PC-3 (cell line): ENCODE data around the gene AMPD2. TPM values are rescaled to one million over a fixed set of nuclear protein-coding genes. Genes with fewer than 3 reads are reported as not detected.

Source experiments
- ATAC-seq: fragments of 200-7000 bp; cut with Tn5 transposase; 2 replicates; pipeline ENCODE4 v1.9.1; 2020; ENCODE audit warnings: mild to moderate bottlenecking, moderate library complexity
- BruUV-seq: library from RNA; stranded (reverse); fragments of 400-500 nt; replicated peaks from 2 replicates; lab custom pipeline; 2021; lab: Mats Ljungman, UMichigan
- CTCF ChIA-PET: fragments of 300-600 bp; sonication (Branson Sonifier 250); formaldehyde crosslinking; loops from one replicate; lab custom pipeline; 2022; ENCODE audit warnings: antibody characterized with exemption; lab: Charles Lee
- POLR2A ChIA-PET: fragments of 300-600 bp; sonication (Branson Sonifier 250); formaldehyde crosslinking; loops from one replicate; lab custom pipeline; 2022; ENCODE audit warnings: antibody characterized with exemption; ENCODE audit not compliant: unreplicated experiment; lab: Charles Lee
- DNase-seq: peaks from one replicate; pipeline ENCODE4 v3.0.0-alpha.2; 2015
- H2AFZ ChIP-seq: fragments of 300-600 bp; sonication (generic); 2 replicates; pipeline ENCODE4 v1.6.0; 2016; ENCODE audit warnings: antibody characterized with exemption, low read length
- H3F3A ChIP-seq: fragments of 300-600 bp; sonication (generic); one replicate; pipeline ENCODE4 v1.6.0; 2017; ENCODE audit warnings: antibody characterized with exemption, low read length, control low read depth, mild to moderate bottlenecking; ENCODE audit not compliant: unreplicated experiment
- H3K27ac ChIP-seq: fragments of 300-600 bp; sonication (generic); 2 replicates; pipeline ENCODE4 v1.5.1; 2016; ENCODE audit warnings: mild to moderate bottlenecking, low read length
- H3K27me3 ChIP-seq: fragments of 300-600 bp; sonication (generic); 2 replicates; pipeline ENCODE4 v1.6.1; 2016; ENCODE audit warnings: low read length, mixed read lengths
- H3K36me3 ChIP-seq: fragments of 300-600 bp; sonication (generic); 2 replicates; pipeline ENCODE4 v1.6.1; 2016; ENCODE audit warnings: low read depth, mixed run types, low read length, mixed read lengths
- H3K4me1 ChIP-seq: fragments of 300-600 bp; sonication (generic); 2 replicates; pipeline ENCODE4 v1.5.1; 2016; ENCODE audit warnings: low read length; ENCODE audit not compliant: insufficient read depth
- H3K4me2 ChIP-seq: fragments of 300-600 bp; sonication (generic); 2 replicates; pipeline ENCODE4 v1.6.0; 2016; ENCODE audit warnings: low read length
- H3K4me3 ChIP-seq: fragments of 300-600 bp; sonication (generic); 2 replicates; pipeline ENCODE4 v1.5.1; 2016; ENCODE audit warnings: mild to moderate bottlenecking, low read length, mixed read lengths
- H3K79me2 ChIP-seq: fragments of 300-600 bp; sonication (generic); 2 replicates; pipeline ENCODE4 v1.6.1; 2017; ENCODE audit warnings: low read length, mixed read lengths
- H3K9ac ChIP-seq: fragments of 300-600 bp; sonication (generic); 2 replicates; pipeline ENCODE4 v1.6.0; 2016; ENCODE audit warnings: mild to moderate bottlenecking, low read length
- H3K9me2 ChIP-seq: fragments of 300-600 bp; sonication (generic); replicated peaks from 2 replicates; pipeline ENCODE4 v1.6.1; 2016; ENCODE audit warnings: mixed run types, low read length, mixed read lengths
- H3K9me3 ChIP-seq: fragments of 300-600 bp; sonication (generic); 2 replicates; pipeline ENCODE4 v1.6.1; 2016; ENCODE audit warnings: low read length, mixed read lengths
- H4K20me1 ChIP-seq: fragments of 300-600 bp; sonication (generic); 2 replicates; pipeline ENCODE4 v1.6.1; 2016; ENCODE audit warnings: low read length, mixed read lengths
- EZH2 ChIP-seq: fragments of 300-600 bp; sonication (generic); IDR thresholded peaks from one replicate; pipeline ENCODE4 v1.6.1; 2017; ENCODE audit warnings: antibody characterized with exemption, mild to moderate bottlenecking, low read length; ENCODE audit not compliant: unreplicated experiment
- EZH2phosphoT487 ChIP-seq: fragments of 300-600 bp; sonication (generic); IDR thresholded peaks from 2 replicates; pipeline ENCODE4 v1.6.1; 2018; ENCODE audit warnings: mild to moderate bottlenecking, antibody characterized with exemption, low read length, borderline replicate concordance
- intact Hi-C: fragments of 100-400 bp; cut with micrococcal nuclease; formaldehyde crosslinking; loops from 2 replicates; pipeline ENCODE4 v1.9.0; 2023
- total RNA-seq: library from RNA; depleted of rRNA; stranded (reverse); fragments of >200 nt; gene quantifications from 2 replicates; pipeline ENCODE4 v1.2.3, GENCODE V29; 2014
- TF ChIP-seq, protein P1 (sequence below): fragments of 300-600 bp; sonication (generic); conservative IDR thresholded peaks from 2 replicates; pipeline ENCODE4 v1.5.1; 2017; ENCODE audit warnings: antibody characterized with exemption, low read depth, mild to moderate bottlenecking, low read length

AMPD2 gene
- total RNA-seq, 1 experiment from 2014 or later: 75.3 TPM

GRCh38 chr1:109586055-109586454 lies 33.6 kb upstream of the AMPD2 start:
- H3F3A ChIP-seq: no peaks in the 10 kb centered on the region
- H3K4me1 ChIP-seq: no peaks in the 10 kb centered on the region
- H2AFZ ChIP-seq: no peak overlapping the region
- no peaks in the 10 kb centered on the region for H3K79me2 ChIP-seq
- H3K27ac ChIP-seq: no peak overlapping the region
- H4K20me1 ChIP-seq: no peaks in the 10 kb centered on the region
- CTCF ChIA-PET: no interaction called here
- ATAC-seq: no peak
- no peaks in the 10 kb centered on the region for H3K9me3 ChIP-seq
- TF ChIP-seq EZH2 (no peak), EZH2phosphoT487 (no peak)
- TF ChIP-seq, protein P1, sequence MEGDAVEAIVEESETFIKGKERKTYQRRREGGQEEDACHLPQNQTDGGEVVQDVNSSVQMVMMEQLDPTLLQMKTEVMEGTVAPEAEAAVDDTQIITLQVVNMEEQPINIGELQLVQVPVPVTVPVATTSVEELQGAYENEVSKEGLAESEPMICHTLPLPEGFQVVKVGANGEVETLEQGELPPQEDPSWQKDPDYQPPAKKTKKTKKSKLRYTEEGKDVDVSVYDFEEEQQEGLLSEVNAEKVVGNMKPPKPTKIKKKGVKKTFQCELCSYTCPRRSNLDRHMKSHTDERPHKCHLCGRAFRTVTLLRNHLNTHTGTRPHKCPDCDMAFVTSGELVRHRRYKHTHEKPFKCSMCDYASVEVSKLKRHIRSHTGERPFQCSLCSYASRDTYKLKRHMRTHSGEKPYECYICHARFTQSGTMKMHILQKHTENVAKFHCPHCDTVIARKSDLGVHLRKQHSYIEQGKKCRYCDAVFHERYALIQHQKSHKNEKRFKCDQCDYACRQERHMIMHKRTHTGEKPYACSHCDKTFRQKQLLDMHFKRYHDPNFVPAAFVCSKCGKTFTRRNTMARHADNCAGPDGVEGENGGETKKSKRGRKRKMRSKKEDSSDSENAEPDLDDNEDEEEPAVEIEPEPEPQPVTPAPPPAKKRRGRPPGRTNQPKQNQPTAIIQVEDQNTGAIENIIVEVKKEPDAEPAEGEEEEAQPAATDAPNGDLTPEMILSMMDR: no peak
- H3K4me3 ChIP-seq: no peak overlapping the region
- H3K9me2 ChIP-seq: no peaks in the 10 kb centered on the region
- H3K9ac ChIP-seq: no peak overlapping the region
- no peaks in the 10 kb centered on the region for H3K27me3 ChIP-seq
- no peak overlapping the region for H3K4me2 ChIP-seq
- BruUV-seq: no TSS peak
- intact Hi-C loops: no loop called here
- POLR2A ChIA-PET: no interaction called here
- H3K36me3 ChIP-seq: peaks cover 46% of the 10 kb centered on the region
- DNase-seq: no peak

DNA sequence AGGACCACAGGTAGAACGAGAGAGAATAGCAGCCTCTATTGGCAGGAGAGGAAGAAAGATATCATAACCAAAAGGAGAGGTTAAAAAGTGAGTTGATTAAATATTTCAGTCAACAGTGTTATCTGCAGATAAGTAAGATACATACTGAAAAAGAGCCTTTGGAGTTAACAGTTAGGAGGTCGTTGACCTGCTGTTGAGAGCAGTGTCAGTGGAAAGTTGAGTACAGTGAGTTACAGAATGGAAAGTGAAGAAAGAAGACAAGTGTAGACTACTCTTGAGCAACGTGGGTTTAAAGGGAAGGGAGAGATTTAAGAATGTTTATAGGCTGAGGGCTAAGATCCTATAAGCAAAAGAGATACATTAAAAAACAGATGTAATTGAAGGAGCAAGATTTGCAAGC lies 30.5 kb upstream of the AMPD2 start:
- Histone ChIP-seq H3K36me3 (peaks cover 51% of the 10 kb centered on the region), H3K9me3 (no peaks in the 10 kb centered on the region), H4K20me1 (no peaks in the 10 kb centered on the region), H3K4me2 (no peak overlapping the region), H3K9me2 (no peaks in the 10 kb centered on the region), H3K79me2 (no peaks in the 10 kb centered on the region), H3K9ac (no peak overlapping the region), H3K27me3 (no peaks in the 10 kb centered on the region), H3K4me1 (no peaks in the 10 kb centered on the region), H3F3A (no peaks in the 10 kb centered on the region), H2AFZ (no peak overlapping the region), H3K4me3 (no peak overlapping the region), H3K27ac (no peak overlapping the region)
- TF ChIP-seq, protein P1: no peak
- TF ChIP-seq EZH2phosphoT487 (no peak), EZH2 (no peak)
- intact Hi-C loops: no loop called here
- ChIA-PET CTCF (no interaction called here), POLR2A (no interaction called here)
- no peak for ATAC-seq
- BruUV-seq: no TSS peak
- no peak for DNase-seq

DNA sequence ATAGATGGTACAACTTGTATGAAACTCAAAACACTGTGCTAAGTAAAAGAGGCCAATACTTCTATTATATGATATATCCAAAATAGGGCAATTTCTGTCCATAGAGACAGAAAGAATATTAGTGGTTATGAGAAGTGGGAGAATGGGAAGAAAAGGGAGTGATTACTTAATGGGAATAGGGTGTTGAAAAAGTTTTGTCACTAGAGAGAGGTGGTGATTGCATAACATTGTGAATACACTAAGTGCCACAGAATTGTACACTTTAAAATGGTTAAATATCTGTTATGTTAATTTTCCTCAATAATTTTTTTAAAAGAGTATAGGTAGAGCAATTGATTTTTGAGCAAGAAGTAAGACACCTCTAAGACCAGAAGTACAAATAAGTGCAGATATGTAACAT lies 30.0 kb upstream of the AMPD2 start:
- Histone ChIP-seq H3K27ac (no peak overlapping the region), H3K27me3 (no peaks in the 10 kb centered on the region), H3K9me2 (no peaks in the 10 kb centered on the region), H3K36me3 (peaks cover 46% of the 10 kb centered on the region), H3K9me3 (no peaks in the 10 kb centered on the region), H3K9ac (no peak overlapping the region), H3K79me2 (no peaks in the 10 kb centered on the region), H3F3A (no peaks in the 10 kb centered on the region), H3K4me3 (no peak overlapping the region), H2AFZ (no peak overlapping the region), H3K4me2 (no peak overlapping the region), H4K20me1 (no peaks in the 10 kb centered on the region), H3K4me1 (no peaks in the 10 kb centered on the region)
- intact Hi-C loops: no loop called here
- ChIA-PET CTCF (no interaction called here), POLR2A (no interaction called here)
- no peak for DNase-seq
- TF ChIP-seq, protein P1: no peak
- TF ChIP-seq EZH2: no peak
- TF ChIP-seq EZH2phosphoT487: no peak
- ATAC-seq: no peak
- no TSS peak for BruUV-seq
